Prostate gland (tissue), 2 donors: Measurements from ENCODE around the gene ZFHX3.

Source experiments
- CTCF ChIP-seq, 4 experiments: fragments of 200-600 bp in 2 of 4; fragments of 450-650 bp in 2 of 4; sonication (generic) in 2 of 4; IDR thresholded peaks; 1 replicate in 3 of 4; 2 replicates in 1 of 4; pipeline ENCODE4 v1.5.1; 2016 to 2019; ENCODE audit warnings: antibody characterized with exemption in 4 of 4, mild to moderate bottlenecking in 2 of 4, moderate library complexity in 2 of 4
- POLR2A ChIP-seq: fragments of 450-650 bp; IDR thresholded peaks from one replicate; pipeline ENCODE4 v1.6.1; 2016; ENCODE audit warnings: antibody characterized with exemption, mild to moderate bottlenecking
- POLR2AphosphoS5 ChIP-seq: sonication (generic); formaldehyde crosslinking; IDR thresholded peaks from one replicate; pipeline ENCODE4 v1.6.1; 2017; ENCODE audit warnings: antibody characterized with exemption

DNA sequence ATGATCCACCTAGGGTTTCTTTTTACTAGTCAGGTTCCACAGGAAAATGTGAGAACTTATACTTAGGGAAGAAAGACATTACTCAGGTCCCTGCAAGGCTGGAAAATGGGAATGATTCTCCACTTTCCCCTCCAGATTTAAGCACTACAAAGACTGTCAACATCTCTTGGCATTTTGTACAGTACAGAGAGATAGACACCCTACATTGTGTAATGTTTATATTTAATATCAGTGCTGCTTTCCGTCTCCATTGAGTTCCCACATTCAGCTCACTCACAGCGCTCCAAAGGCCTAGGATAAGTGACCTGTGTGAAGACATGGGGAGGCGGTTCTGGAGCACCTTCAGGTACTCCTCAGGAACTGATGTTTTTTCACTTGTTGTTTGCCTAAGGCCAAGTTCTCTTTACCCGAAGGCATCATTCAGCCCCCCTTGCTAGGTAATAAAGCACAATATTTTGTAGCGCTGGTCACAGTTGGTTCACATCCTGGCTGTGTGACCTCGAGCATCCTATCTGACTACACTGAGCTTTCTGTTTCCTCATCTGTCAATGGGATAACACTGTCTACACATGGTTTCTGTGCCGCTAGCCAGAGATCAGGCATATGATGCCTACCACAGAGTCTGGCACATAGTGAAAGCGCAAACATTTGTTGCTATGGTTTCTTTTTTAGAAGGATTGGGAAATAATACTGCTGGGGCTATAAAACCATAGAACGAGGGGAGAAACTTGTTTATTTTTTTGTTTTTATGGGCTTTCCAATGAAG is 226.6 kb downstream of the ZFHX3 start:
- TF ChIP-seq CTCF (IDR thresholded peaks at IDR 0.05) (no peak), POLR2A (no peak), POLR2AphosphoS5 (peak; percentile 76)
